Activated T-cell treated with anti-CD3 and anti-CD28 coated beads, Interleukin-2, amount 50 U/mL, for 72 hours (primary cell): ENCODE measurements around the gene KCNQ1. TPM values are rescaled to one million over a fixed set of nuclear protein-coding genes. Genes with fewer than 3 reads are reported as not detected.

Experiments
- ATAC-seq, 2 donors: fragments of 150-1000 bp; cut with Tn5 transposase; replicated peaks in 1 of 2; 2 replicates each; pipeline ENCODE4 v1.10.0; 2021; ENCODE audit warnings: moderate library complexity in 2 of 2, mild to moderate bottlenecking in 1 of 2
- DNase-seq, 2 donors: peaks; one replicate each; pipeline ENCODE4 v3.0.0; 2021 to 2022; ENCODE audit warnings: mixed read lengths in 1 of 2
- H3K27ac Mint-ChIP-seq: one replicate; pipeline ENCODE4 v1.8.0; 2022; ENCODE audit warnings: mild to moderate bottlenecking, moderate library complexity, mixed read lengths
- H3K27me3 Mint-ChIP-seq: one replicate; pipeline ENCODE4 v1.8.0; 2022; ENCODE audit warnings: low read depth, mixed read lengths
- H3K36me3 Mint-ChIP-seq, 2 donors: one replicate each; pipeline ENCODE4 v1.8.0; 2022; ENCODE audit warnings: mixed read lengths in 2 of 2, mild to moderate bottlenecking in 1 of 2; ENCODE audit not compliant: insufficient read depth in 2 of 2
- H3K4me1 Mint-ChIP-seq: one replicate; pipeline ENCODE4 v1.8.0; 2022; ENCODE audit warnings: low read depth, mixed read lengths
- H3K4me3 Mint-ChIP-seq, 2 donors: one replicate each; pipeline ENCODE4 v1.8.0; 2022; ENCODE audit warnings: mild to moderate bottlenecking in 2 of 2, mixed read lengths in 2 of 2, moderate library complexity in 2 of 2
- H3K9me3 Mint-ChIP-seq, 2 donors: one replicate each; pipeline ENCODE4 v1.8.0; 2022; ENCODE audit warnings: mixed read lengths in 2 of 2
- total RNA-seq, 2 donors: library from RNA; stranded (reverse); gene quantifications; one replicate each; pipeline ENCODE4 v1.2.3, GENCODE V29; 2022

Gene KCNQ1
- total RNA-seq, 2 donors from 2014 or later = 11.4 TPM

DNA sequence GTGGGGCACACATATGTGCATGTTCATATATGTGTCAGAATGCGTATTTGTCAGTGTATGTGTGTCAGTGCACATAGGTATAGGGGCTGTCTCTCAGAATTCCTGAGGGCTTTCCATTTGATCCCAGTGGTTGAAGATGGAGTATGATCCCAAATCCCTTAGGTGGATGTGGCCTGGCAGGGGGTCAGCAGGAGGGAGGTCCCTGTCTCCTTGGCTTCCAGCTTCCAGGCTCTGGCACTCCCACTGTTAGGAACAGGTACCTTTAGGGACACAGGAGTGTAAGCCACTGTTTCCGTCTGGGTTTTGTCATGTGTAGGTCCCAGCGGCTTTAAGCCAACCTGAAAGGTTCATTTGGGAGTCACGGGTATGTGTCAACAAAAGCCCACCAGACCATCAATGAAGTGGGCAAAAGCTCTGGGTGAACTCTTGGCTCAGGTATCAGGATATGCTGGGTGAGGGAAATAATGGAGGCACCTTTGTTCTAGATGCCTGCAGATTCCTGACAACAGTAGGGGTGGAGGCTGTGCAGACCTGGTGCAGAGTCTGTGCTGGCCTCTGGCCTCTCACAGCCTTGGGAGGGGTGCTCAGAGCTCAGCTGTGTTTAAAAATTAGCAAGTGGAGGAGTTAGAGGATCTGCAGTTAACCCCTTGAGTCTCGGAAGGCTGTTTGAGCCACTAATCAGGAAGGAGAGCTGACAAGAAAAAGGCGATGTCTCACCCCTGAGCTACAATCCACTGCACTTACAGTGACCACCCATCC lies 246.0 kb downstream of the KCNQ1 start:
- H3K4me1 Mint-ChIP-seq = no peaks in the 10 kb centered on the region
- DNase-seq (no peak), ATAC-seq (no peak)
- no peaks in the 10 kb centered on the region for H3K36me3 Mint-ChIP-seq
- H3K4me3 Mint-ChIP-seq = no peak overlapping the region
- H3K9me3 Mint-ChIP-seq = no peaks in the 10 kb centered on the region
- no peaks in the 10 kb centered on the region for H3K27me3 Mint-ChIP-seq
- H3K27ac Mint-ChIP-seq = no peak overlapping the region

DNA sequence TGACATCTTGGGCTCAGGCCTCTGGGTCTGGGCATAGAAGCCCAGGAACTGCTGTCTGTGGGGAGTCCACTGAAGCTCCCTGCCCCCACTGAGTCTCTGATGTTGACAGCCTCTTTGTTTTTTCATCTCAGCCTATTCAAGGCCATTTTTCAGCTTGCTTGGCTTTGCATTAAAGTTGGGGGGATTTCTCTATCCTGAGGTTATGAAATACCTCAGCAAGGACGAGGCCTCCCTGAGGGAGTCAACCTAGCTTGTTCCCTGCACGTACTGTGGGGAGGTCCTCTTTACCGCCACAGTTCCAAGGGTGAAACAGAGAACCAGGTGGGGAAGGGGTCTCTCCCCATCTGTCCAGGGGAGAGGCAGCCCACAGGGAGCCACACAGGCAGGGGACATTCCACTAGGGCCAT lies 246.6 kb downstream of the KCNQ1 start:
- ATAC-seq = no peak
- no peak overlapping the region for H3K4me3 Mint-ChIP-seq
- H3K4me1 Mint-ChIP-seq = no peaks in the 10 kb centered on the region
- no peak for DNase-seq
- no peaks in the 10 kb centered on the region for H3K9me3 Mint-ChIP-seq
- no peaks in the 10 kb centered on the region for H3K36me3 Mint-ChIP-seq
- H3K27ac Mint-ChIP-seq = no peak overlapping the region
- H3K27me3 Mint-ChIP-seq = no peaks in the 10 kb centered on the region

GRCh38 chr11:2691991-2692875 lies 247.4 kb downstream of the KCNQ1 start:
- no peak overlapping the region for H3K27ac Mint-ChIP-seq
- no peak for ATAC-seq
- no peak for DNase-seq
- no peaks in the 10 kb centered on the region for H3K36me3 Mint-ChIP-seq
- no peaks in the 10 kb centered on the region for H3K4me1 Mint-ChIP-seq
- no peaks in the 10 kb centered on the region for H3K9me3 Mint-ChIP-seq
- no peak overlapping the region for H3K4me3 Mint-ChIP-seq
- no peaks in the 10 kb centered on the region for H3K27me3 Mint-ChIP-seq

GRCh38 chr11:2693271-2694261 lies 248.8 kb downstream of the KCNQ1 start:
- Mint-ChIP-seq H3K9me3 (no peaks in the 10 kb centered on the region), H3K36me3 (peaks cover 0 to 3% of the 10 kb centered on the region in 2 donors), H3K4me1 (peaks cover 4% of the 10 kb centered on the region), H3K27ac (no peak overlapping the region), H3K27me3 (no peaks in the 10 kb centered on the region), H3K4me3 (no peak overlapping the region)
- DNase-seq (no peak), ATAC-seq (peak in 1 of 2 donors; percentile 13)

DNA sequence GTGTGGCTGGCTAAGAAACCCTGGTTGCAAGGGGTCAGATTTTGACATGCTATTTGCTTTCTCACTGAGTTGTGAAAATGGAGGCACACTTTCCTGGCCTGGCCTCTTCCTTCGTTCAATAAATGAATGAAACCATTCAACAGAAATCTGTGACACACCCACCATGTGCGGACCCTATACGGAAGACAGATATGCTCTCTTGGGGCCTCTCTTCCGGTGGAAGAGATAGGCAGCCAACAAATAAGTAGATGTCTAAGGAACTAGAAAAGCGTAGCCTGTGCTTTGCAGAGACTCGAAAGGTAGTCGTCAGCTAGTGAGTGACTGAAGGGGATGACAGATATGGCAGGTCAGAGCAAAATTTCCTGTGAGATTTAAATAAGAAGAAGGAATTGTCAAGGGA lies 249.7 kb downstream of the KCNQ1 start:
- Mint-ChIP-seq H3K4me3 (no peak overlapping the region), H3K27me3 (no peaks in the 10 kb centered on the region), H3K36me3 (peaks cover 2 to 8% of the 10 kb centered on the region in 2 donors), H3K4me1 (peaks cover 11% of the 10 kb centered on the region), H3K9me3 (no peaks in the 10 kb centered on the region), H3K27ac (no peak overlapping the region)
- DNase-seq = no peak
- no peak for ATAC-seq

GRCh38 chr11:2694995-2695939 lies 250.5 kb downstream of the KCNQ1 start:
- H3K4me1 Mint-ChIP-seq = peaks cover 11% of the 10 kb centered on the region
- H3K9me3 Mint-ChIP-seq = no peaks in the 10 kb centered on the region
- no peak for DNase-seq
- no peak overlapping the region for H3K4me3 Mint-ChIP-seq
- H3K36me3 Mint-ChIP-seq = peaks cover 2 to 8% of the 10 kb centered on the region in 2 donors
- no peaks in the 10 kb centered on the region for H3K27me3 Mint-ChIP-seq
- no peak for ATAC-seq
- no peak overlapping the region for H3K27ac Mint-ChIP-seq

DNA sequence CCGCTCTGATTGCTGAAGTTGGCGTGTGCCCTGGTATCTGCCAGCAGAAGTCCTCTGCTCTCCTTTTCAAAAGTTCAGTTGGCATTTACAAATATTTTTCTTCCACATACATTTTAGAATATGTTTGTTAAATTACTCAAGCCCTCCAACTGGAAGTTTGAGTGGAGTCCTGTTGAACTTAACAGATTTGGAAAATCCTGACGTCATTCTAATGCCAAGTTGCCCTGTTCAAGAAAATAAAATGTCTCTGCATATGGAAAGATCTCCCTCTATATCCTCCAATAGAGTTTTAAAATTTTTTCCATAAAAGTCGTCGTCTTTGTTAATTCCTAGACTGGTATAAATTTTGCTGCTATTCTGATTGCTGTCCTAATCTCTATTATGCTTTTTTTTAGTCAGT lies 251.6 kb downstream of the KCNQ1 start:
- no peak overlapping the region for H3K27ac Mint-ChIP-seq
- H3K9me3 Mint-ChIP-seq = no peaks in the 10 kb centered on the region
- ATAC-seq (no peak), DNase-seq (no peak)
- H3K36me3 Mint-ChIP-seq = peaks cover 2 to 8% of the 10 kb centered on the region in 2 donors
- no peak overlapping the region for H3K4me3 Mint-ChIP-seq
- H3K27me3 Mint-ChIP-seq = no peaks in the 10 kb centered on the region
- H3K4me1 Mint-ChIP-seq = peaks cover 11% of the 10 kb centered on the region

GRCh38 chr11:2697866-2698265 lies 253.1 kb downstream of the KCNQ1 start:
- ATAC-seq (no peak), DNase-seq (no peak)
- Mint-ChIP-seq H3K27me3 (no peaks in the 10 kb centered on the region), H3K4me3 (peak overlapping the region in 1 of 2 donors; percentile 87), H3K4me1 (peaks cover 11% of the 10 kb centered on the region), H3K27ac (no peak overlapping the region), H3K9me3 (no peaks in the 10 kb centered on the region), H3K36me3 (peaks cover 2 to 8% of the 10 kb centered on the region in 2 donors)

GRCh38 chr11:2698386-2699184 lies 253.8 kb downstream of the KCNQ1 start:
- no peaks in the 10 kb centered on the region for H3K9me3 Mint-ChIP-seq
- ATAC-seq (no peak), DNase-seq (no peak)
- H3K36me3 Mint-ChIP-seq = peaks cover 2 to 8% of the 10 kb centered on the region in 2 donors
- H3K4me1 Mint-ChIP-seq = peaks cover 11% of the 10 kb centered on the region
- H3K27me3 Mint-ChIP-seq = no peaks in the 10 kb centered on the region
- peak overlapping the region; percentile 87 to 89 for H3K4me3 Mint-ChIP-seq
- H3K27ac Mint-ChIP-seq = peak overlapping the region; percentile 77

- Mint-ChIP-seq H3K4me3 (peak overlapping the region; percentile 87 to 89), H3K27ac (peak overlapping the region; percentile 77), H3K36me3 (peaks cover 2 to 8% of the 10 kb centered on the region in 2 donors), H3K4me1 (peaks cover 11% of the 10 kb centered on the region), H3K27me3 (no peaks in the 10 kb centered on the region), H3K9me3 (no peaks in the 10 kb centered on the region)
- DNase-seq (peak; percentile 11 to 27), ATAC-seq (peak in 1 of 2 donors; percentile 5)
These were observed 254.3 kb downstream of the KCNQ1 start for GRCh38 chr11:2699185-2699530.
